Activated CD8-positive, alpha-beta T cell treated with anti-CD3 and anti-CD28 coated beads for 36 hours (primary cell): Measurements from ENCODE around the gene BAG1. TPM values are rescaled to one million over a fixed set of nuclear protein-coding genes. Genes with fewer than 3 reads are reported as not detected.

Experiments
- ATAC-seq: fragments of 200-7000 bp; cut with Tn5 transposase; one replicate; pipeline ENCODE4 v1.10.0; 2021; ENCODE audit warnings: mild to moderate bottlenecking, moderate library complexity
- CTCF ChIA-PET: fragments of 350-600 bp; sonication (Branson Sonifier 250); formaldehyde crosslinking; loops from one replicate; lab custom pipeline; 2021; ENCODE audit warnings: antibody characterized with exemption; lab: Charles Lee
- POLR2A ChIA-PET: fragments of 350-600 bp; sonication (Branson Sonifier 250); formaldehyde crosslinking; loops from one replicate; lab custom pipeline; 2021; ENCODE audit warnings: antibody characterized with exemption; lab: Charles Lee
- DNase-seq: peaks from one replicate; pipeline ENCODE4 v3.0.0-alpha.2; 2020
- H3K27ac Mint-ChIP-seq: one replicate; pipeline ENCODE4 v1.8.0; 2021; ENCODE audit warnings: mild to moderate bottlenecking, mixed read lengths
- H3K27me3 Mint-ChIP-seq: one replicate; pipeline ENCODE4 v1.8.0; 2021; ENCODE audit warnings: mixed read lengths
- H3K36me3 Mint-ChIP-seq: one replicate; pipeline ENCODE4 v1.8.0; 2021; ENCODE audit warnings: low read depth, mixed read lengths
- H3K4me1 Mint-ChIP-seq: one replicate; pipeline ENCODE4 v1.8.0; 2021; ENCODE audit warnings: low read depth, mixed read lengths
- H3K4me3 Mint-ChIP-seq: one replicate; pipeline ENCODE4 v1.8.0; 2021; ENCODE audit warnings: mild to moderate bottlenecking, moderate library complexity, mixed read lengths
- H3K9me3 Mint-ChIP-seq: one replicate; pipeline ENCODE4 v1.8.0; 2021; ENCODE audit warnings: mixed read lengths
- CTCF ChIP-seq: fragments of 200-600 bp; IDR thresholded peaks from one replicate; pipeline ENCODE4 v1.8.0; 2022; ENCODE audit warnings: antibody characterized with exemption, mild to moderate bottlenecking
- intact Hi-C: fragments of 100-400 bp; cut with micrococcal nuclease; formaldehyde crosslinking; loops from one replicate; pipeline ENCODE4 v1.10.0; 2022
- total RNA-seq, 2 experiments: library from RNA; stranded (reverse); gene quantifications; one replicate each; pipeline ENCODE4 v1.2.3, GENCODE V29; 2021

Gene BAG1
- total RNA-seq, 2 experiments from 2014 or later = 55.6 to 61.6 TPM

GRCh38 chr9:33229359-33230114, 35.0 kb downstream of the BAG1 start:
- Mint-ChIP-seq H3K9me3 (no peaks in the 10 kb centered on the region), H3K27me3 (peaks cover under 1% of the 10 kb centered on the region), H3K4me1 (peaks cover 9% of the 10 kb centered on the region), H3K4me3 (no peak overlapping the region), H3K27ac (no peak overlapping the region), H3K36me3 (no peaks in the 10 kb centered on the region)
- intact Hi-C loops = no loop called here
- CTCF ChIA-PET = no interaction called here
- POLR2A ChIA-PET = no interaction called here
- DNase-seq = no peak
- ATAC-seq = peak; percentile 32
- TF ChIP-seq CTCF = no peak

- no peak for ATAC-seq
- intact Hi-C loops = no loop called here
- Mint-ChIP-seq H3K27me3 (peaks cover 1% of the 10 kb centered on the region), H3K4me1 (peaks cover 9% of the 10 kb centered on the region), H3K36me3 (no peaks in the 10 kb centered on the region), H3K4me3 (no peak overlapping the region), H3K9me3 (no peaks in the 10 kb centered on the region), H3K27ac (no peak overlapping the region)
- no peak for DNase-seq
- ChIA-PET POLR2A (no interaction called here), CTCF (no interaction called here)
- TF ChIP-seq CTCF = no peak
Measured at GRCh38 chr9:33228606-33229005, 35.9 kb downstream of the BAG1 start.

GRCh38 chr9:33227741-33228140, 36.8 kb downstream of the BAG1 start:
- Mint-ChIP-seq H3K4me3 (no peak overlapping the region), H3K36me3 (no peaks in the 10 kb centered on the region), H3K4me1 (peaks cover 9% of the 10 kb centered on the region), H3K27me3 (peaks cover 1% of the 10 kb centered on the region), H3K27ac (no peak overlapping the region), H3K9me3 (no peaks in the 10 kb centered on the region)
- intact Hi-C loops = no loop called here
- ATAC-seq (no peak), DNase-seq (no peak)
- ChIA-PET CTCF (interaction anchor here (1.9 to 2.3 kb wide), 2 partner anchors 147 to 154 kb away, joined by 8 to 14 read pairs; no protein-coding TSS in a partner anchor), POLR2A (no interaction called here)
- TF ChIP-seq CTCF = no peak

- ATAC-seq (no peak), DNase-seq (no peak)
- ChIA-PET CTCF (interaction anchor here (1.2 to 2.8 kb wide), 20 partner anchors 14 to 202 kb away, joined by 3 to 25 read pairs (median 5); partner anchors contain the start of genes B4GALT1, DNAJA1 and SPINK4), POLR2A (interaction anchor here (1.1 kb wide), 1 partner anchor 151 kb away, joined by 3 read pairs; the partner anchor contains the start of gene SMU1)
- H3K4me1 Mint-ChIP-seq = peaks cover 9% of the 10 kb centered on the region
- H3K27me3 Mint-ChIP-seq = peaks cover 1% of the 10 kb centered on the region
- H3K9me3 Mint-ChIP-seq = no peaks in the 10 kb centered on the region
- no peak overlapping the region for H3K4me3 Mint-ChIP-seq
- H3K36me3 Mint-ChIP-seq = no peaks in the 10 kb centered on the region
- intact Hi-C loops = no loop called here
- no peak for TF ChIP-seq CTCF
- H3K27ac Mint-ChIP-seq = no peak overlapping the region
Measured at GRCh38 chr9:33227008-33227398, 37.5 kb downstream of the BAG1 start.
